GM04504 (cell line): Measurements from ENCODE around the gene RFX1.

Experiments used
- DNase-seq: peaks from one replicate; pipeline ENCODE4 v3.0.0-alpha.2; 2012; ENCODE audit warnings: low read depth

The RFX1 gene

GRCh38 chr19:13996928-13997630 lies 9.0 kb downstream of the RFX1 start:
- no peak for DNase-seq

DNA sequence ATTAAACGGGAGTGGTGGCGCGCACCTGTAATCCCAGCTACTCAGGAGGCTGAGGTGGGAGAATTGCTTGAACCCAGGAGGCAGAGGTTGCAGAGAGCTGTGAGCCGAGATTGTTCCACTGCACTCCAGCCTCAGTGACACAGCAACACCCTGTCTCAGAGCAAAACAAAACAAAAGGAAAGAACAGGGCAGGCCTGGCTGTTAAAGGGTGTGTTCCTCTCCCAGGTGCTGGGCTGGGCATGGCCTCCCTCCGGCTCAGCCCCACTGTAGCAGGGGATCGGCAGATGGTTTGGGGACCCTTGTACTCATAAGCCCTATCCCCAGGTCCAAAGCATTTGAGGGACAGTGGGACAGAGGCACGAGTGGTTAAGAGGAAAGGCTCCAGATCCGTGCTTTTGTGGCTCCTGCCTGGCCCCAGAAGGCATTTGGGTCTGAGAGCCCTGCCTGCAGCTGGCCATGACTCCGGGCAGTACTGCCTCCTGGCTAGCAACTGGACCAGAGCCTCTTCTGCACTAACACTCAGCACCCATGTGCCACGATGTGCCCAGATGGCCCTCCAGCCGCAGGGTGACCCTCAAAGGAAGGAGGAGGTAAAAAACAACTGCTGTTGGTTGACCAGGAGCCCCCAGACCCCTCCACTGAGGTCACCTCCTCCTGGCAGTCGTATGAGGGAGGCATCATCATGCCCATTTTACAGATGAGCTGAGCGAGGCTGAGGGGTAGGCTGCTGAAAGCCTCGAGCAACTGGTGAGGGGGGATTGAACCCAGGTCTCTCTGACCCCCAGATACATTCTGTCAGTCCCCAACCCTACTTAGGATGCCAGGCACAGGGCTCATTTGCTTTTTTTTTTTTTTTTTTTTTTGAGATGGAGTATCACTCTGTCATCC lies 10.0 kb downstream of the RFX1 start:
- no peak for DNase-seq

DNA sequence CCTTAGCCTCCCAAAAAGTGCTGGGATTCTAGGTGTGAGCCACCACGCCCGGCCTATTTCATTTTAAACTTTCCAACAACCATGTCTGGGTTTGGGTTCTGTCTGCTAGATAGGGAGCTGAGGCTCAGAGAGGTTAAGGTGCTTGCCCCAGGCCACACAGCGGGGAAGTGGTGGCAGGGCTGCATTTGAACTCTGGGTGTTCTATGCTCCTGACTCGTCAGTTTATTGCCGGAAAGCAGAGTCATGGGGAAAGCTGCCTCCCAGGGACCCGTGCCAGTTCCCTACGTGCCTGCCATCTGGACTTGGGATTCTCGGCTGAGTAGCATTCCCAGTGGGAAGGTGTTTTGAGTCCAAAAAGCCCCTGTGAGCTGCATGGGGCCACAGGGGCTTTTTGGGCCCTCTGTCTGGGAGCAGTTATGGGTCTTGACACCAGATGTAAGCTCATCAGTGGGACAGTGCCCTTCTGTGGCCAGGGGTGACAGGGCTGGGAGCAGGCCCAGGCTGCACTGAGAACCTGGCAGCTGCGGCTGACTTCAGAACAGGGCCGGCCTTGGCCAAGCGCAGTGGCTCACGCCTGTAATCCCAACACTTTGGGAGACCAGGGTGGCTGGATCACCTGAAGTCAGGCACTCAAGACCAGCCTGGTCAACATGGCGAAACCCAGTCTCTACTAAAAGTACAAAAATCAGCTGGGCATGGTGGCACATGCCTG lies 10.9 kb downstream of the RFX1 start:
- peak; percentile 75 for DNase-seq

DNA sequence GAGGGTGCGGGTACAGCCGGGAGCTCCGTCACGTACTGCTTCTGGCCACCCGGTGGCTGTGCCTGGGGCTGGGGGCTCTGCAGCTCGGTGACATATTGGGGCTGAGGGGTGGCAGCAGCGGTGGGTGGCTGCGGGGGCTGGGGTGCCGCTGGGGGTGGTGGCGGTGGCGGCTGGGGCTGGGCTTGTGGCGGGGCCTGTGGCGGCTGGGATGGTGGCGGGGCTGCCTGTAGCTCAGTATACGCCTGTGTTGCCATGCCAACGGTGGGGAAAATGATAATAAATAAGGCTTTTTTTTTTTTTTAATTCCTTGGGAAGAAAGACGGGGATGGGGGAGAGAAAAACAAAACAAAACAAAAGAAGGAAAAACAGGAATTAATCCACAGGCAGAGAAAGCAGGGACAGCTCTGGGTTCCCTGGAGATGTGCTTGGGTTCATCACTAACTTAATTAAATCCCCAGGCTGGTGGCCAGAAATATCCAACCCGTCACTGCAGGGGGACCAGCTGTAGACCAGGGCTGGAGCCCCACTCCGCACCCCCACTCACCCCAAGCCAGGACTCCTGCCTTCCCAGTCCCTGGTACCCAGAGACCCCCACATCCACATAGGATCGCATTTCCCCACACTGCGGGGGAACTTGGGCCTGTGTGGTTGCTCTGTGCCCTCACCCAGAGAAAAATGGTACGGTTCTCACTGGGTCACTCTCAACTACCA lies 12.4 kb downstream of the RFX1 start:
- DNase-seq = no peak

DNA sequence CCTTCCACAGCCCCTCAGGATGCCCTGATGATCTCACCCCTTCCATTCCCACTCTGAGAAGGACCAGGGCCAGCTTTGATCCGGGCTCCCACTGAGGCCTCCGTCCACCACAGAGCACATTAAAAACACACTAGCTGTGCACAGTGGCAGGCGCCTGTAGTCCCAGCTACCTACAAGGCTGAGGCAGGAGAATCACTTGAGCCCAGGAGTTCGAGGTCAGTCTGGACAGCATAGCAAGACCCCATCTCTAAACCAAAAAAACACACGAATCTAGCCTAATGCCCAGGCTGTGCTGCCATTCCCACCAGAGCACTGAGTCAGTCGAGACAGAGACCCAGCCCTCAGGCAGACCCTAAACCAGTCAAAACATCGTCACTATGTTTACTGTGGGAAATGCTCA lies 14.1 kb downstream of the RFX1 start:
- DNase-seq = no peak

GRCh38 chr19:13990085-13990484 lies 16.0 kb downstream of the RFX1 start:
- DNase-seq = no peak

- no peak for DNase-seq
Observed at GRCh38 chr19:13989487-13989886, 16.6 kb downstream of the RFX1 start.

DNA sequence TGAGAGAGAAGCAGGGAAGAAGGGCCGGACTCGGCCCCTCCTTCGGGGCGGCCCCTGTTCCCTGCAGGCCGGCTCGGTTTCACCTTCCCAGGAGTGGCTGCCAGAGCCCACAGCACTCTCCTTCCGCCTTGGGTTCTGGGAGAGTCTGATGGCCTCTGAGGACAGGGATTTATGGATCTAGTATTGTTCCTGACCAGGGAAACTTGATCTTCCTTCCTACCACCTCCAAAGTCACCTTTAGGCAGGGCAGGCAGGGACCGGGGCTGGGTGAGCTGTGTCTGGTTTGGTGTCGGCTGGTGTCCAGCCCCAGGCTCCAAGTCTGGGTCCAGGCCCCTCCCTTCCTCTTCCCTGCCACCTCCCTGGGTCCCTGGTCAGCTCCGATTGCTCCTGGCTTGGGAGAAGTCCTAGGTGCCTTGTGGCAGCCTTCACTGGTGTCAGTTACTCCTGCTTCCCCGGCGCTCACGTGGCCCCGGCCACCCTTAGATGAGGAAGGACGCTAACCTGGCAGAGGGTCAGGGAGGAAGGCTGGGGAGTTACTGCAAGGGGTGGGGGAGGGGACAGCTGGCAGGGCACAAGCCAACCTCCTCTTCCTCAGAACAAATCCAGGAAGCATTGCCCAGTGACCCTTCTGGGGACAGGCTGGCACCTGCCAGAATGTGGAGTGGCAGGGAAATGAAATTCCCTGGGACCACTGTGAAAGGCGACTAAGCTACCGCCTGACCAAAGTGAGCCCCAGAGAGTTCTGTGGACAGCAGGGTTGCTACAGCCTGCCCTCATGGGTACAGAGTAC lies 18.8 kb downstream of the RFX1 start:
- DNase-seq = no peak

DNA sequence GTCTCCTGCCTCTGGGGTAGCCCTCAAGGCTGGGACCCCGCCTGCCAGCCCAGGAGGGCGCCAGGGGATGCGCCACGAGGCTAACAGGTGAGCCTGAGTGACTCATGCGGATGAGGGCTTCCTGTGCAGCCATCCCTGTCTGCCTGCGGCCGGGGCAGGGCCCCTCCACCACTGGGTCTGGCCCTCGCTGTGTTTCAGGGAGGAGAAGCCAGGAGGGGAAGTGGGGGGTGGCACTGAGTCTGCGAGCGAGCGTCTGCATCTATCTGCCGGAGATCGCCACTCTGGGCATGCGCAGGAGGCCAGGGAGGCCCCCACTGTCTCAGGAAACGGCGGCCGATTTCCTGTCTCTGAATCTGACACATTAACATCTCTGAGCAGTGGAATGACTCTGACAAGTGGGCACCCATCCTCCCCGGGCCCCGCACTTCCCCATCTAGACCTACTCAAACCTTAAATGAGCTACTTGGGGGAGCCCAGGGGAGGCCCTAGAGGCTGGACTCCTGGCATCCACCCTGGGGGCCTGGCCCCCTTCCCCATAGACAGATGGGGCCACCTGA lies 19.7 kb downstream of the RFX1 start:
- DNase-seq = no peak

- DNase-seq = no peak
Observed at GRCh38 chr19:13985771-13986347, 20.3 kb downstream of the RFX1 start.

- no peak for DNase-seq
Observed at GRCh38 chr19:13984875-13985741, 21.0 kb downstream of the RFX1 start.

DNA sequence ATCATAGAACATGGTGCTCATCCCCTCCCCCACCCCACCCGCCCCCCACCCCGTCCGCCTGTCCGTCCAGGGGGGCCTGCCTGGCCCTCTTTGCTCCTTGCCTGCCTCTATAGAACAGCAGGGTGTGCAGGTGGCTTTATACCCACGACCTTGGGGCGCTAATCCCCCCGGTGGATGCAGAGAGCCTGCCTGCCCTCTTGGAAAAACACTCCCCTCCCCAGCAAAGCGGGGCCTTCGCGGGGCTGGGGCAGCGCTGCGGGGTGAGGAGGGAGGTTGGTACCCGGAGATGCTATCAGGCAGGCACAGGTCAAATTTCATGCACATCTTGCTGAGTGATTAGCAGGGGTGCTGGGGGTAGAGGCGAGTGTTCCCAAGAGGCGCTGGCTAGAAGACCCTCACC lies 21.9 kb downstream of the RFX1 start:
- no peak for DNase-seq

- no peak for DNase-seq
Observed at GRCh38 chr19:13983213-13983889, 22.8 kb downstream of the RFX1 start.

DNA sequence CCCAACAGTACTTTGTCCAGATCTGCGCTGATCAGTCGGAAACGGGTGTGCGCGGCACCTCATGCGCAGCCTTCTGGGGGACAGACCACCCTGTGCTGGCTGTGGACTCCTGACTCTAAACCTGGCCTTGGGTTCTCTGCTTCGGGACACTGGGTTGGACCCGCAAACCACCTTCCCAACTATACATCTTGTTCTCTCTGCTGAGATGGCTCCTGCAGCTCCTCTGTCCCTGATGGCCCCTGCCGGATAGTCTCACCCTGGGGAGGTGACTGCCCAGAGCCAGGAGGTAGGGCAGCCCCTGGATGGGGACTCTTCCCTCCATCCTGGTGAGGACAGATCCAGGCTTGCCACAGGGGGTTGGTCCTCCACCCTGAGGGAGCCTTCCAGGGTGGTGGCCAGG lies 23.3 kb downstream of the RFX1 start:
- DNase-seq = no peak

DNA sequence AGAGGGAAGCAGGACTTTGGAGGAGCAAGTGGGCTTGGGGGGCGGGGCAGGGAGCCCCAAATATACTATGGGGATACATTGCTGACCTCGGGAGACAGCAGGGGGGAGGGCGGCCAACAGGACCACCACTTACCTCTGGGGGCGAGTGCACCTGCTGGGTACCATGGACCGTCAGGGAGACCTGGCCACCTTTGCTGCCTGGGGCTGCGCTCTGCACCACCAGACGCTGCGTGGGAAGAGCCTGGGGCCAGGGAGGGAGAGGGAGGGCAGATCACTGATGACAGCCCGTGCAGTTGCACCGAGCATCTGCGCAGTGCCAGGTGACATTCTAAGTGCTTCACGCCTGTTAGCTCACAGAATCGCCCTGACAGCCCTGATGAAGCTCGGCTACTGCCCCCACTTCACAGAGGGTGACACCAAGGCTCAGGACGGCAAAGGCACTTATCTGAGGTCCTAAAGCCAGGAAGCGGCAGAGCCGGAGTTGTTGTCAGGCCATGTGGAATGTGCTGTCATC lies 24.1 kb downstream of the RFX1 start:
- DNase-seq = no peak

GRCh38 chr19:13981467-13981866 lies 24.7 kb downstream of the RFX1 start:
- no peak for DNase-seq

DNA sequence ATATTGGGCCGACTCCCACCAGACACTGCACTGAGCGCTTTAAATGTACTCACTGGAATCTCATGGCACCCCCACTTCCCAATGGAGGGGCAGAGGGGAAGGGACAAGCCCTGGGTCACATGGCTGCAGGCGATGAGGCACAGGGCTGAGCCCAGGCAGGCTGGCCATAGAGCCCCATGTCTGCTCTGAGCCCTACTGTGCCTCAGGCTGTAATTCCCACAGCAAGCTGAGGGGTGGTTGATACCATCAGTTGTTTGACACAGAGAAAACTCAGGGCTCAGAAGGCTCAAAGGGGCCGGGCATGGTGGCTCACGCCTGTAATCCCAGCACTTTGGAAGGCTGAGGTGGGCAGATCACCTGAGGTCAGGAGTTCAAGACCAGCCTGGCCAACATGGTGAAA lies 25.1 kb downstream of the RFX1 start:
- DNase-seq = no peak

GRCh38 chr19:13980340-13980739 lies 25.8 kb downstream of the RFX1 start:
- no peak for DNase-seq

DNA sequence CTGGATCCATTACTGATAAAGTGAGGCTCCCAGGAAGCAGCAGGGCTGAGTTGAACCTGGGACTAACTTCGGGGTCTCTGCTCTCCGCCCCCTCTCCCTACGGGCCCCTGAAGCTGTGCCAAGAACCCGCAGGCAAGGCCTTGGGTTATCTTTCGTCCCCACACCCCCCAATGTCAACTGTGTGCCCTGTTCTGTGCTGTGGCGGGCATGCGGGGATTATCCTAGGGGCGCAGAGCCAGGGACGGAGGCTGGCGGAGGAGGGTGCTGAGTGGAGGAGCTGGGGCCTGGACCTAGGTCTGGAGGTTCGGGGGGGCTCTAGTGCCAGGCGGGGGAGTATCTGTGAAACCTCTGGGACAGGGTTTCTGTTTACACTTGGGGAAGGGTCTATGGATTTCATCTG lies 26.4 kb downstream of the RFX1 start:
- no peak for DNase-seq
